Small intestine (tissue), 7 donors: ENCODE measurements around the gene SRF. TPM values are rescaled to one million over a fixed set of nuclear protein-coding genes. Genes with fewer than 3 reads are reported as not detected.

Experiments
- DNase-seq, 2 donors: peaks; one replicate each; pipeline versions ENCODE4 v3.0.0 to v3.0.0-alpha.2; 2013
- FAIRE-seq: peaks from 2 replicates; lab custom pipeline; 2012; peaks lifted over from hg19 to GRCh38; lab: Jason Lieb, UNC
- H3K27ac ChIP-seq, 3 donors: one replicate each; pipeline ENCODE4 v1.5.1; 2013; ENCODE audit warnings: low read length in 2 of 3, mild to moderate bottlenecking in 2 of 3, control low read depth in 1 of 3, inconsistent platforms in 1 of 3, low read depth in 1 of 3, moderate library complexity in 1 of 3
- H3K27me3 ChIP-seq, 3 donors: one replicate each; pipeline ENCODE4 v1.6.1; 2013; ENCODE audit warnings: low read length in 3 of 3, inconsistent platforms in 1 of 3; ENCODE audit not compliant: control insufficient read depth in 3 of 3, insufficient read depth in 3 of 3
- H3K36me3 ChIP-seq, 3 donors: one replicate each; pipeline ENCODE4 v1.6.1; 2013; ENCODE audit warnings: low read length in 3 of 3, inconsistent platforms in 1 of 3, low read depth in 1 of 3, mild to moderate bottlenecking in 1 of 3, moderate library complexity in 1 of 3; ENCODE audit not compliant: control insufficient read depth in 3 of 3, insufficient read depth in 2 of 3
- H3K4me1 ChIP-seq, 3 donors: one replicate each; pipeline ENCODE4 v1.6.1; 2013; ENCODE audit warnings: low read length in 2 of 3, inconsistent platforms in 1 of 3, low read depth in 1 of 3, mild to moderate bottlenecking in 1 of 3, moderate library complexity in 1 of 3; ENCODE audit not compliant: control insufficient read depth in 3 of 3, insufficient read depth in 2 of 3
- H3K4me3 ChIP-seq, 3 donors: one replicate each; pipeline ENCODE4 v1.5.1; 2013; ENCODE audit warnings: low read length in 3 of 3, control low read depth in 1 of 3, inconsistent platforms in 1 of 3, low read depth in 1 of 3, mild to moderate bottlenecking in 1 of 3, moderate library complexity in 1 of 3
- H3K9me3 ChIP-seq, 2 donors: one replicate each; pipeline ENCODE4 v1.6.1; 2013; ENCODE audit warnings: low read depth in 1 of 2, low read length in 1 of 2; ENCODE audit not compliant: control insufficient read depth in 2 of 2, insufficient read depth in 1 of 2
- WGBS, 3 donors: extraction: QIAGEN DNeasy Blood & Tissue Kit; methylation state at CpG; one replicate each; pipeline ENCODE4 v1.1.7; 2013; 5-methylcytosine and 5-hydroxymethylcytosine counted together
- polyA plus RNA-seq, 4 donors: library from polyadenylated mRNA; stranded (reverse) in 3 of 4; unstranded in 1 of 4; fragments of 200-250 nt in 3 of 4; fragments of 120-200 nt in 1 of 4; gene quantifications; one replicate each; pipeline versions ENCODE4 v1.2.1 to v1.2.3, GENCODE V29; 2013
- donor health status: healthy with polysubstance abuse.
- donor health status: control.
- donor health status: control.
- donor health status: Bipolar disorder and iron deficiency.
- donor health status: healthy.

SRF gene
- polyA plus RNA-seq, 4 donors = 8.9 to 24.0 (median 16.2) TPM

DNA sequence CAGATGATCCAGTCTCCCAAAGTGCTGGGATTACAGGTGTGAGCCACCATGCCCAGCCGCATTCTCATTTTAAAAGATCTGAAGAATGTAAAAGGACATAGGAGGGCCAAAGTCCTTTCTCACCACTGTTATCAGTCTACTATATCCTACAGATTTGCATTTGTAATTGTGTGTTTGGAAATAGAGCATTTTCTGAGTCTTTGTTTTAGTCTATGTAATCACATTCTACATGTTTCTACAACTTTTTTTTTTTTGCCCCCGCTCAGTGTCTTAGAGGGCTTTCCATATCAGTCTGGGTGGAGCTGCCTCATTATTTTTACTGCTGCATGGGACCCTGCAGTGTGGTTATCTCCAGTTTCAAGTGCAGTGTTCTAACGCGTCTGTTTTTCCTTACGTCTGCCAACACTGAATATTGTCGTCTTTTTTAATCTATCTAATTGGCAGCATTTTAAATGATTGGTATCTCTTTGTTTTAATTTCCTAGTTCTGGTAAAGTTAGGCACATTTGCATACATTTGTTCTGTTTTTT, 18.8 kb downstream of the SRF start:
- Histone ChIP-seq H3K36me3 (peaks cover 8 to 61% (median 14%) of the 10 kb centered on the region in 3 donors), H3K27ac (peak overlapping the region in 1 of 3 donors; percentile 51), H3K9me3 (no peaks in the 10 kb centered on the region), H3K27me3 (no peaks in the 10 kb centered on the region), H3K4me1 (peaks cover 0 to 6% (median 0%) of the 10 kb centered on the region in 3 donors), H3K4me3 (no peak overlapping the region)
- WGBS, 3 donors = 68 to 74% (median 72%) methylated on average over 6 of the region's 6 CpGs
- FAIRE-seq = no peak
- peak; percentile 17 to 65 for DNase-seq

DNA sequence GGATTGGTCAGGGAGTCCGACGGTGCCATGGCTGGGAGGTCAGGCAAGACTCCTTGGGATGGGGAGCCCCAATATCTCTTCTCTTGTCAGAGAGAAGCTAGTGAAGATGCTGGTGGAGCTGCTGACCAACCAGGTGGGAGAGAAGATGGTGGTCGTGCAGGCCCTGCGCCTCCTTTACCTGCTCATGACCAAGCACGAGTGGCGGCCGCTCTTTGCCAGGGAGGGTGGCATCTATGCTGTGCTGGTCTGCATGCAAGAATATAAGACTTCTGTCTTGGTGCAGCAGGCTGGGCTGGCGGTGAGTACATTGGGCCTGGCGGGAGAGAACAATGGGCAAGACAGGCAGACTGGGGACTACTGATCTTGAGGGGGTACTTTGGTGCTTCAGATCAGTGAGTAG, 21.8 kb downstream of the SRF start:
- no peak for DNase-seq
- 97 to 98% (median 97%) methylated on average over 9 of the region's 9 CpGs for WGBS, 3 donors

DNA sequence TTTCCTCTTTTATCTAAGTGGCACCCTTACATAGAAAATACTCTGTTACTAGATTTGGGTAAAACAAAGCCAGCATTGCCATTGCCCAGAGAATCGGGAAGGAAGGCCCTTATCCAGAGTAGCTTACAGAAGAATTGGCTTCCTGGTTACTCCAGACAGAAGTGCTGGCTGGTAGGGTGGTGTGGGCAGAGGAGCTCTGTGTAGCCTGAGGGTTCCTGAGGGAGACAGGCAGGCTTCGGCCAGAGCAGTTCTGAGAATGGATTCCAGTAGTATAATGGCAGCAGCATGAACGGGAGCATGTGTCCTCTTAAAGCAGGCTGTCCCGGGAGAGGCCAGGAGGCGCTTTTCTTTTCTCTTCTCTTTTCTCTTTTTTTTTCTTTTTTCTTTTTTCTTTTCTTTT, 22.9 kb downstream of the SRF start:
- peaks cover 2 to 63% (median 7%) of the 10 kb centered on the region in 3 donors for H3K36me3 ChIP-seq
- no peak for DNase-seq
- FAIRE-seq = no peak
- H3K4me1 ChIP-seq = peaks cover 0 to 6% (median 0%) of the 10 kb centered on the region in 3 donors
- H3K27me3 ChIP-seq = no peaks in the 10 kb centered on the region
- WGBS, 3 donors = 94 to 96% (median 95%) methylated on average over 5 of the region's 5 CpGs
- no peak overlapping the region for H3K4me3 ChIP-seq
- no peak overlapping the region for H3K27ac ChIP-seq
- no peaks in the 10 kb centered on the region for H3K9me3 ChIP-seq

More for the DNA sequence above, 21.8 kb downstream of the SRF start:
- H3K36me3 ChIP-seq = peaks cover 4 to 64% (median 7%) of the 10 kb centered on the region in 3 donors
- H3K27me3 ChIP-seq = no peaks in the 10 kb centered on the region
- no peak overlapping the region for H3K4me3 ChIP-seq
- H3K9me3 ChIP-seq = no peaks in the 10 kb centered on the region
- no peak for FAIRE-seq
- H3K4me1 ChIP-seq = peaks cover 0 to 6% (median 0%) of the 10 kb centered on the region in 3 donors
- H3K27ac ChIP-seq = no peak overlapping the region

DNA sequence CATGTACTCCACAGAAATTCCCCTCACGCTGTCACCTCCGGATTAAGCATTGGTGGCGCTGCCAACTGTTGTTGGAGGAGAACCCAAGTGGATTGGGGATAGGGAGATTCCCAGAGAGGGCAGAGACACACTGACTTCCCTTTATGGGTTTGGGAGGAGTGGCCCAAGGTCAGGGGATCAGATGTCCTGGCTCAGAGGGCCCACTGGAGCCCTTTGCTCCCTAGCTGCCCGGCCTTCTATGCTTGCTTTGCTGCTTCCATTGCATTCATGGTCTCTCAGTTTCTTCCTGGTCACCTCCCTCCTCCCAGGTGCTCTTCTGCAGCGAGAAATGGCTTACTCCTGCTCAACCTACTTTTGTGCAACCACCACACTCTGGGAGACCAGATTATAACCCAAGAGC, 25.3 kb downstream of the SRF start:
- no peak for FAIRE-seq
- H3K9me3 ChIP-seq = no peaks in the 10 kb centered on the region
- peaks cover 2 to 75% (median 7%) of the 10 kb centered on the region in 3 donors for H3K36me3 ChIP-seq

DNA sequence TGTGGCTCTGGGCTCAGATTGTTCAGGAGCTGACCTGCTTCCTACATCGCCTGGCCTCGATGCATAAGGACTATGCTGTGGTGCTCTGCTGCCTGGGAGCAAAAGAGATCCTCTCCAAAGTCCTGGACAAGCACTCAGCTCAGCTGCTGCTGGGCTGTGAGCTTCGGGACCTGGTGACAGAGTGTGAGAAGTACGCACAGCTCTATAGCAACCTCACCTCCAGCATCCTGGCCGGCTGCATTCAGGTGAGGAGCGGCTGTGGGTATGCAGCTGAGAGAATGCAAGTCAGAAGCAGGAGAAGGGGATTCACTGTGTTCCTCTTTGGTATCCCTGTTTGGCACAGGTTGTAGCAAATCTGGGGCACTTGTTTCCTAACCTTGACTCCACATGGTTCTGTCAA, 28.8 kb downstream of the SRF start:
- WGBS, 3 donors = 91 to 95% (median 93%) methylated on average over 6 of the region's 6 CpGs
- Histone ChIP-seq H3K4me1 (no peaks in the 10 kb centered on the region), H3K27me3 (no peaks in the 10 kb centered on the region), H3K36me3 (peaks cover 0 to 73% (median 7%) of the 10 kb centered on the region in 3 donors), H3K4me3 (no peak overlapping the region), H3K9me3 (no peaks in the 10 kb centered on the region), H3K27ac (no peak overlapping the region)
- no peak for DNase-seq
- no peak for FAIRE-seq

More for the DNA sequence above, 25.3 kb downstream of the SRF start:
- WGBS, 3 donors = 88 to 92% (median 90%) methylated on average over 5 of the region's 5 CpGs
- Histone ChIP-seq H3K4me1 (no peaks in the 10 kb centered on the region), H3K4me3 (no peak overlapping the region), H3K27ac (no peak overlapping the region), H3K27me3 (no peaks in the 10 kb centered on the region)
- DNase-seq = no peak

DNA sequence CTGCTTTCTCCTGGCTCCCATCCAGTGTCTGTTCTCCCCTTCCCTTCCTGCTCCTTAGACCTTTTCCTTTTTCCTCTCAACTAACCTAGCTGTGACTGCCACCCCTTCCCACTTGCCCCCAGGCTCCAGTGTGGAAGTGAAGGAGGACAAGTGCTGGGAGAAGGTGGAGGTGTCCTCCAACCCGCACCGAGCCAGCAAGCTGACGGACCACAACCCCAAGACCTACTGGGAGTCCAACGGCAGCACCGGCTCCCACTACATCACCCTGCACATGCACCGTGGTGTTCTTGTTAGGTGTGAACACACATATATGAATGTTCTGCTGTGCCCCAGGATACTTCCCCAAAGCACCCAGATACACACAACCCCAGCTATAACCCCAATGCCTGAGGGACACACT, 29.5 kb downstream of the SRF start:
- no peak overlapping the region for H3K4me3 ChIP-seq
- peaks cover 0 to 76% (median 4%) of the 10 kb centered on the region in 3 donors for H3K36me3 ChIP-seq
- H3K9me3 ChIP-seq = no peaks in the 10 kb centered on the region
- no peaks in the 10 kb centered on the region for H3K4me1 ChIP-seq
- DNase-seq = no peak
- no peaks in the 10 kb centered on the region for H3K27me3 ChIP-seq
- H3K27ac ChIP-seq = no peak overlapping the region
- no peak for FAIRE-seq
- 94 to 99% (median 98%) methylated on average over 6 of the region's 6 CpGs for WGBS, 3 donors

DNA sequence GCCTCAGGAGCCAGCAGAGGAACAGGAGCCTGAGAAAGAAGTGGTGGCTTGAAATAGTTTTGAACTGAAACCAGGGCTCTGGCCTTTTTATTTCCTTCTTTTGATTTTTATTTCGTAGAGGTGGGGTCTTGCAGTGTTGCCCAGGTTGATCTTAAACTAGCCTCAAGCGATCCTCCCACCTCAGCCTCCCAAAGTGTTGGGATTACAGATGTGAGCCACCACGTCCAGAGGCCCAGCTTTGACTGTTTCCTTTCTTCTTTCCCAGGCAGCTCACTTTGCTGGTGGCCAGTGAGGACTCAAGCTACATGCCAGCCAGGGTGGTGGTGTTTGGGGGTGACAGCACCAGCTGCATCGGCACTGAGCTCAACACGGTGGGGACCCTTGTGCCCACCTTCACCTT, 31.4 kb downstream of the SRF start:
- no peaks in the 10 kb centered on the region for H3K4me1 ChIP-seq
- no peaks in the 10 kb centered on the region for H3K9me3 ChIP-seq
- no peak for FAIRE-seq
- peaks cover 0 to 65% (median 0%) of the 10 kb centered on the region in 3 donors for H3K36me3 ChIP-seq
- 90 to 92% (median 92%) methylated on average over 5 of the region's 5 CpGs for WGBS, 3 donors
- DNase-seq = no peak
- H3K4me3 ChIP-seq = no peak overlapping the region
- H3K27ac ChIP-seq = no peak overlapping the region
- H3K27me3 ChIP-seq = no peaks in the 10 kb centered on the region

DNA sequence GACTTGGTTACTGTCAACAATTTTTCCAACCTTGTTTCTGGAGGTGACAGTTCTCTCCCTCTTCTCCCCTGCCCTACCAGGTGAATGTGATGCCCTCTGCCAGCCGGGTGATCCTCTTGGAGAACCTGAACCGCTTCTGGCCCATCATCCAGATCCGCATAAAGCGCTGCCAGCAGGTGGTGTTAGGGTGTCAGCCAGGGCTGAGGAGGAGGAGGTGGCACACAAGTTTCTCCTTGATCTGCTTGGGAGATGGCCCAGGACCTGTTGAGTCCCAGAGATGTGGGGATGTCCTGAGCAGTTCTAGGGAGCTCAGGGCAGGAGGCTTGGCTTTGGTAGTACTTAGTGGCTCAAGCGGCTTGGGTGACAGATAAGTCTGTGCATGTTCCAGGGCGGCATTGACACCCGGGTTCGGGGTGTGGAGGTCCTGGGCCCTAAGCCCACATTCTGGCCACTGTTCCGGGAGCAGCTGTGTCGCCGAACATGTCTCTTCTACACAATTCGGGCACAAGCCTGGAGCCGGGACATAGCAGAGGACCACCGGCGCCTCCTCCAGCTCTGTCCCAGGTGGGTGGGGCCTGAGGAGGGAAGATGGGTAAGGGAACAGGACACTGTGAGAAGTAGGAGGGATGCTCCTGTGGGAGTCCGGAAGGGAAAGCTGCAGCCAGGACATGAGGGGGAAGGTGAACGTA, 32.1 kb downstream of the SRF start:
- H3K27ac ChIP-seq = no peak overlapping the region
- no peak for FAIRE-seq
- no peaks in the 10 kb centered on the region for H3K4me1 ChIP-seq
- no peak for DNase-seq
- H3K27me3 ChIP-seq = no peaks in the 10 kb centered on the region
- no peaks in the 10 kb centered on the region for H3K9me3 ChIP-seq
- peaks cover 0 to 59% (median 0%) of the 10 kb centered on the region in 3 donors for H3K36me3 ChIP-seq
- H3K4me3 ChIP-seq = no peak overlapping the region
- WGBS, 3 donors = 93 to 98% (median 93%) methylated on average over 17 of the region's 17 CpGs
